NCI-H1694 (cell line): ENCODE results near the gene LRRC34.

Experiments
- DNase-seq: peaks from one replicate; lab custom pipeline; 2025; lab: John Stamatoyannopoulos, UW

LRRC34 gene

DNA sequence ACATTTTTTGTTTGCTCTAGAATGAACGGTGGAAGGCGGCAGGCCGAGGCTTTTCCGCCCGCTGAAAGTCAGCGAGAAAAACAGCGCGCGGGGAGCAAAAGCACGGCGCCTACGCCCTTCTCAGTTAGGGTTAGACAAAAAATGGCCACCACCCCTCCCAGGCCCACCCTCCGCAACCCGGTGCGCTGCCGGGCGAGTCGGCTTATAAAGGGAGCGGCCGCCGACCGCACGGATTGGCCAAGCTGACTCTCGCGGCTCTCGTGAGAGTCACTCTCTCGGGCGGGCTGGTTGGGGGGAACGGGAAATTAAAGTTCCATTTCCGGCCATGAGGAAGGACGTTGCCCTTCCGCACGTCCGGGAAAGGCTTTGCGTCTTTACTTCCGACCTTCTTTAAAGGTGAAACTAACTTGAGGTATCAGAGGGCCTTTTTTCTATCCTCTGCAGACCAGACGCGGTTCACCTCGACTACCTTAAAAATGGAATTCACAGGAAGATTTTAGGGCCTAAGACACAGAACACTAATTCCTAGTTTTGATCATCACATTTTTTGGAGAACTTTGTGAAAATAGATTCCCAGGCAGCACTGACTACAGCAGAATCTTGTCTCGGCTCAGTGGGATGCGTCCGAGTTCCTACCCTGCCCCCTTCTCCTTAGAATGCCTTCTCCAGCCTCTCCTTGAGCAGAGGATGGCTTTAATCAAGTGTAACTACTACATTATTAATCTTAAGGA is 47.7 kb downstream of the LRRC34 start, which contains the start of gene TERC:
Gene TERC, minus strand, starts transcription at position 179 of the 731 bp plus-strand sequence.
- peak; percentile 70 for DNase-seq

DNA sequence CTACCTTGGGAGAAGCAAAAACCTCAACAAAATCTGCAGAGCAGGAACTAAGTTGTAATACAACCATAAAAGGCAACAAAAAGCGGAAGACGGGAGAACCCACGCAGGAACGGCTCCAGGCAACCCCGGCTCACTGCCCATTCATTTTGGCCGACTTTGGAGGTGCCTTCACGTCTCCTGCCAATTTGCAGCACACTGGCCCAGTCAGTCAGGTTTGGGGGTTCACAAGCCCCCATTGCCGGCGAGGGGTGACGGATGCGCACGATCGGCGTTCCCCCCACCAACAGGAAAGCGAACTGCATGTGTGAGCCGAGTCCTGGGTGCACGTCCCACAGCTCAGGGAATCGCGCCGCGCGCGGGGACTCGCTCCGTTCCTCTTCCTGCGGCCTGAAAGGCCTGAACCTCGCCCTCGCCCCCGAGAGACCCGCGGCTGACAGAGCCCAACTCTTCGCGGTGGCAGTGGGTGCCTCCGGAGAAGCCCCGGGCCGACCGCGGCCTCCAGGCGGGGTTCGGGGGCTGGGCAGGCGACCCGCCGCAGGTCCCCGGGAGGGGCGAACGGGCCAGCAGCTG is 48.3 kb downstream of the LRRC34 start:
- DNase-seq: no peak

DNA sequence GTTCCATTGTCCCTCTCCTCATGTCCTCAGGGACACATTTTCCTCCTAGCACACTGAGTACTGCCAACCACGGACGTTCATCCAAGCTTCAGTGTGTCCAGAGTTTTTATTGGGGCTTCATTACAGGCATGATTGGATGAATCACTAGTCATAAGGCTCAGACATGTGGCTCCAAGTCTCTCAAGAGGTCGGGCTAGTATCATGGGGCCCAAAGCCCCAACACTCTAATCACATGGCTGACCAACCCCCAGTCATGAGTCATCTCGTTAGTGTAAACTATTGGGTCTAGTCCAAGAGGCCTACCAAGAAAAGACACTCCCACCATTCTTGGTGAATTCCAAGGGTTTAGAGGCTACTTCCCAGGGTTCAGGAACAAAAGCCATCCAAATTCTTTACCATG is 52.2 kb downstream of the LRRC34 start:
- DNase-seq: no peak

DNA sequence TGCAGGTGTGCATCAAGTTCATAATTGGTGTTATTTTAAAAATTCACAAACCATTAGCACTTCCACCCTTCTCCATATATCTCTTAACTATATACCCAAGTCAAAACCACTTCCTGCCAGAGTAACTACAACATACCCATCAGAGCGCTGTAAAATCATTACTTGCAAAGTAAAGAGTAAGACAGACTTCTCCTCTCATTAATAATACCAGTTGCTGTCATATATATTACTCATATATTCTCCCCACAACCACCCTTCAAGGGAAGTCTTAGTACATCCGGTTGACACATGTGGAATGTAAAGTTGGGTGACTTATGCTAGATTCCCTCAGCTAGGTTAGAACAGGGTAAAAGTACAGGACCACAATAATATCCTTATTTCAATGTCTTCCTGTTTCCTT is 53.4 kb downstream of the LRRC34 start:
- no peak for DNase-seq

DNA sequence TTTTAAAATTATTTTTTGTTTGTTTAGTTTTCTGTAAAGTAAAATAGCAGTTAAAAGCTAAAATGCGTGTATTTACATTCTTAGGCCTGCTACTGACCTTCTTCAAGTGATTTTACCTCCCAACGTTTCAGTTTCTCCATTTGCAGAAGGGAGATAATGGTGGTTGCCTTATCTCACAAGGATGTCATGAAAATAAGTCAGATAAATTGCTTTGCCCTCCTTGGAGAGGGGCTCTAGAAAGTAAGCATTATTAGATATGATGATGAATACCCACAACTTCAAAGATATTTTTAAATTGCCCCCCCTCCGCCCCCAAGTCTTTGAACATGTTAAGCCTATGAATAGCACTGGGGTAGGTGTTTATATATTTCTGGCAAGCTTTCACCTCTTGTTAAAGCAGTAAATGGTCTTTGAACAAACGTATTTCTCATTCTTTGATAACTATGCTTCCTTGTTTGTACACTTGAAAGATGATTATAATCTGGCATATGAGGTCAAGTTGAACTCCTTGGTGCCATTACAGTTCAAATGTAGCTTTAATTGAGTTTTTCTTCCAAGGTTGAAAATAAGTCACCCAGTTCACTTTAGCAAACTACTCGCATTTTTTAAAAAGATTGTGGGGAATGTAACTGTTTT is 54.2 kb downstream of the LRRC34 start:
- no peak for DNase-seq

DNA sequence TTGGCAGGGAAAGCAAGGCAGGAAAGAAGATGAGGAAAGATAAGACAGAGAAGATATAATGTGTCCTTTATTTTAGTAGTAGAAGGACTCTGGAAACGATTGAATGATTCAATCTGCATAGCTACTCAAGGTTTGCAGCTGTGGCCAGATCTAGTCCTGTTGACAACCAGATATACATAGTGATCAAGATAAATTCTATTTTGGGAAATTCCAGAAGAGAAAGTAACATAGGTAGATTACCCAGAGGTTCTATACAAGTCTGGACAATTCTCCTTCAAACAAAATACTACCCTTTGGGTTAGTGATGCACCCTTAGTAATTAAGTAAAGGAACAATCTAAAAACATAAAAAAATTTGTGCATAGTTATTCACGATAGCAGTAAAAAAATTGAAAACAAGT is 57.2 kb downstream of the LRRC34 start:
- DNase-seq: no peak

DNA sequence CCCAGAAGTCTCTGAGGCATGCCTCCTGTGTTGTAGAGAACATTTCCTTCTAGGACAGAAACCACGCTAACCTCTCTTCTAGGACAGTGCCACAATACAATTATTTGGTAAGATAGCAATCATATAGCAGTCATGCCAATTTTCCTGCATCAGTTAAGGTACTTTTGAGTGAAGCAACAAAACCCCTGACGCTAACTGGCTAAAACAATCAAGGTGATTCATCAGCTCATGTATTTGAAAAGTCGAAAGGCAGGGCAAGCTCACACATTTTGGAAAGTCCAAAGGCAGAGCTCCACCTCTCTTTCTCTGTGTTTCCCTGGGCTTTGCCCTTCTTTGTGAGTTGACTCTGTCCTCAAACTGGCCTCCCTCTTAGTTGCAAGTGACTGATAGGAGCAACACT is 58.0 kb downstream of the LRRC34 start:
- no peak for DNase-seq

DNA sequence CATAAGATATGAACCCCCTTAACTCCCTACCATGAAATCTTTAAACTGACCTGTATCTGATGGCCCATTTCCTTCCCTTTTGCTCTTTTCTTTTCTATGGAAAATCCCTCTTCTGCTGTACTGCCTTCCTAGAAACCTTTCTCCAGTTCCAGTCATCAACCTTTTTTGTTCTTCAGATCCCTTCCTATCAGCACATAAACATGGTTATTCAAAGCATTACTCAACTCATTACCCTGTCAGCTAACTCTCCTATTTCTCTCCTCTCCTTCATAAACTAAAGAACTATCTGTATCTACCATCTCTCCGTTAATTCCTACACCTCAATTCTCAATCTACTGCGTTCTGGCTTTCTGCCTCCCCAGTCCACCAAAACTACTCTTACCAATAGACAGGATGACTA is 60.8 kb downstream of the LRRC34 start:
- DNase-seq: no peak

DNA sequence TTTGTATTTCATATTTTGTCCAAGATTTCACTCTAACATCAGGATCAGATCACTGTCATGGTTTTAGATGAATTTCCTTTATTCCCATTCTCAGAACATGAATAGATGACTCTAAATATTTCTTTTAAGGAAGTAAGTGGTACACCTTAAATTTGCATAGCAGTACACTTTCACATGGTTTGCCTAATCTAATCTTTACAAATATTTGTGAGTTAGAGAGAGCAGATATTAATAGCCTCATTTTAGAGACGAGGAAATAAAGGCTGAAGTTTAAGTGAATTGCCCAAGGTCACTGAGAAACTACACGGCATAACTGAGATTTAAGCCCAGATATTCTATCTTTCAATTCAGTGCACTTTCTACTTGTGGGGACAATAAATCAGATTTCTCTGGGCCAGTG is 62.0 kb downstream of the LRRC34 start:
- DNase-seq: no peak

DNA sequence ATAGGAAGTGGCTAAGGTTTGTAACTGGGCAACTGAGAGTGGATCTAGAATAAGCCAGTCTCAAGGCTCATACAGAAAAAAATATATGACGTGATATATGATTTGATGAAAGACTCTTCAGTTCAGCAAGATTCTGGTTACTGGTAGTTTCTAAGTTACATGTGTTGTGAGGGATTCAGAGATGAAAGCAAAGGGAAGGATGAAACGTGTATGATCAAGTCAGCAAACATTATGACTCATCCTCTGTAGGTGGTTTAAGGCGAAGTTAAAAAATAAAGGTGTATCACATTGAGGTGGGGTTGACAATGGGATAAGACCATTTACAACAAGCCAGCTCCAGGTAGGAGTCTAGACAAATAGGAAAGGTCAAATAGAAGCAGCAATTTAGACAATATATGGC is 64.0 kb downstream of the LRRC34 start:
- no peak for DNase-seq

DNA sequence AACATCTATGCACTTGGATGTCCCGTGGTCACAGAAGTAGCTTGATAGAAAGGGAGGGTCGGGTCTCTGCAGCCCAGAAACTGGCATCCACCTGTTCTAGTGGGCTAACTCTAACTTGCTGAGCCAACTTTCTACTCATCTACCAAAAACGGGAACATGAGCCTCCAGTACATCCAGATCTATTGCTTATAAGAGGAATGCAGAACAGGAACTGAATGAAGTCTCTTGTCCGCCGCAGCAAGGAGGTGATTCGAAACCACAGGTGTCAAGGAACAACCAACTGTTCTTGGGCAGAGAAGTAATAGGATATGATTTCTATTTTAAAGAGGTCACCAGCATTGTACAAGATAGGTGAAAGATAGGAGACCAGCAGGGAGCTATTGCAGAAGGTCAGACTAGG is 65.8 kb downstream of the LRRC34 start:
- DNase-seq: no peak

DNA sequence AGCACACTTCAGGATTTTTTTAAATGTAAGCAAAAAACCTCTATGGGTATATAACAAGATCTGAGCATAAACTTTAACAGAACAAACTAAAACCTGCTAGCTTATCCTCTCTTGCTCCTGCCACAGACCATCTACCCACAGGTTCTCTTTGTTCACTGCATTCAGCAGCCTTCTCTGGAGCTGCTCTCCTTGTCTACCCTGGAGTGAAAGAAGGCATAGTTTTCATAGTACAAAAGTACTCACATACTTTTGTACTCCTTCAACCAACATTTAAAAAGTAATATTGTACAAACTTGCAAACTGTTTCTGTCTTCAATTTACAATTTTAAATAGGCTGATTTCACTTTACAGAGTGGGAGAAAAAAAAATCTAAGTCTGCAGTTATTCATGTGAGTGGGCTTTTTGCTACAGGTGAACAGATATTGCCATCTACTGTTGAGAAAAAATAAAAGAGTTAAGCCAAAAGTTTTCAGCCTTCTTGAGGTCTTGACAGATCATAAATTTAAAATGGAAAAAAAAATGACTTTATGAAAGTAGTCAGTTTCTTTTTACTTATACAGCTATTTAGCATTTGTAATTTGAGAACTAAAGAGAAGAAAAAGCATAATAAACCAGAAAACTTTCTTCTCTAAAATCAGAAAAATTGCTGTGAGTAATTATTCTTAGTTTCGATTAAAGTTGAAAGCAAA is 68.2 kb downstream of the LRRC34 start:
- no peak for DNase-seq
